ENCODE results near the gene HEPHL1.
A peak's percentile ranks its signal among the peaks of the same experiment; 100 is the strongest.

Gene HEPHL1

GRCh38 chr11:94125407-94126115 is 104.4 kb downstream of the HEPHL1 start:
- H3K27me3 ChIP-seq (ENCODE audit: control insufficient read depth, insufficient read depth, low read length), result no peaks in the 10 kb centered on the region
- H3K9me3 ChIP-seq (ENCODE audit: control insufficient read depth, low read length), result no peaks in the 10 kb centered on the region
- H3K79me2 ChIP-seq, result peaks cover 3% of the 10 kb centered on the region
- no peak overlapping the region for H3K4me3 ChIP-seq (ENCODE audit: low read depth, low read length)
- no peak overlapping the region for H3K9ac ChIP-seq
- H3K4me1 ChIP-seq, result peaks cover 7% of the 10 kb centered on the region
- H3K4me2 ChIP-seq (ENCODE audit: low read length), result no peak overlapping the region
- TF ChIP-seq CTCF (IDR thresholded peaks at IDR 0.05), result no peak
- H3K27ac ChIP-seq, result no peak overlapping the region
- H2AFZ ChIP-seq, result no peak overlapping the region
- no peaks in the 10 kb centered on the region for H3K36me3 ChIP-seq (ENCODE audit: control insufficient read depth, insufficient read depth, low read length)

GRCh38 chr11:94127638-94128037 is 106.5 kb downstream of the HEPHL1 start:
- Histone ChIP-seq H3K4me3 (ENCODE audit: low read depth, low read length) (peak overlapping the region; percentile 70), H3K27ac (no peak overlapping the region), H3K4me2 (ENCODE audit: low read length) (peak overlapping the region; percentile 69)

GRCh38 chr11:94128291-94128745 is 107.2 kb downstream of the HEPHL1 start:
- Histone ChIP-seq H3K36me3 (ENCODE audit: control insufficient read depth, insufficient read depth, low read length) (no peaks in the 10 kb centered on the region), H3K27me3 (ENCODE audit: control insufficient read depth, insufficient read depth, low read length) (no peaks in the 10 kb centered on the region), H3K9me3 (ENCODE audit: control insufficient read depth, low read length) (no peaks in the 10 kb centered on the region), H3K9ac (peak overlapping the region; percentile 28), H3K4me3 (ENCODE audit: low read depth, low read length) (peak overlapping the region; percentile 70), H3K27ac (peak overlapping the region; percentile 91), H3K4me1 (peaks cover 7% of the 10 kb centered on the region), H2AFZ (peak overlapping the region; percentile 97), H3K79me2 (peaks cover 3% of the 10 kb centered on the region), H3K4me2 (ENCODE audit: low read length) (peak overlapping the region; percentile 69)
- TF ChIP-seq CTCF (IDR thresholded peaks at IDR 0.05), result no peak

More at GRCh38 chr11:94127638-94128037, 106.5 kb downstream of the HEPHL1 start:
- Histone ChIP-seq H3K4me1 (peaks cover 7% of the 10 kb centered on the region), H3K9me3 (ENCODE audit: control insufficient read depth, low read length) (no peaks in the 10 kb centered on the region), H3K36me3 (ENCODE audit: control insufficient read depth, insufficient read depth, low read length) (no peaks in the 10 kb centered on the region), H3K79me2 (peaks cover 3% of the 10 kb centered on the region), H3K9ac (no peak overlapping the region), H2AFZ (peak overlapping the region; percentile 97), H3K27me3 (ENCODE audit: control insufficient read depth, insufficient read depth, low read length) (no peaks in the 10 kb centered on the region)
- TF ChIP-seq CTCF (IDR thresholded peaks at IDR 0.05), result no peak

- no peaks in the 10 kb centered on the region for H3K36me3 ChIP-seq (ENCODE audit: control insufficient read depth, insufficient read depth, low read length)
- peak within 1 kb of the TSS; percentile 70 for H3K4me3 ChIP-seq (ENCODE audit: low read depth, low read length)
- no peaks in the 10 kb centered on the region for H3K27me3 ChIP-seq (ENCODE audit: control insufficient read depth, insufficient read depth, low read length)
- peak within 1 kb of the TSS; percentile 97 for H2AFZ ChIP-seq
- peaks cover 7% of the 10 kb centered on the region for H3K4me1 ChIP-seq
- peak within 1 kb of the TSS; percentile 69 for H3K4me2 ChIP-seq (ENCODE audit: low read length)
- peak within 1 kb of the TSS; percentile 91 for H3K27ac ChIP-seq
- H3K9ac ChIP-seq, result peak within 1 kb of the TSS; percentile 28
- no peaks in the 10 kb centered on the region for H3K9me3 ChIP-seq (ENCODE audit: control insufficient read depth, low read length)
- no peak for TF ChIP-seq CTCF (IDR thresholded peaks at IDR 0.05)
- H3K79me2 ChIP-seq, result peaks cover 3% of the 10 kb centered on the region
These were observed 107.8 kb downstream of the HEPHL1 start, which contains the start of gene PANX1 for GRCh38 chr11:94128746-94129511. TSS of gene PANX1 (plus strand) at chr11:94128841. CDS start at chr11:94129313, 472 bp downstream.
